Neural progenitor cell (in vitro differentiated cells): ENCODE results near the gene ESPN.

Source experiments
- EZH2 ChIP-seq: fragments of 200-600 bp; sonication (generic); IDR thresholded peaks from 2 replicates; pipeline ENCODE4 v1.6.1; 2017; ENCODE audit warnings: antibody characterized with exemption, mild to moderate bottlenecking, moderate library complexity
- TF ChIP-seq, protein P1 (sequence below): fragments of 200-600 bp; sonication (generic); IDR thresholded peaks from 2 replicates; pipeline ENCODE4 v1.5.1; 2017; ENCODE audit warnings: antibody characterized with exemption, mild to moderate bottlenecking

DNA sequence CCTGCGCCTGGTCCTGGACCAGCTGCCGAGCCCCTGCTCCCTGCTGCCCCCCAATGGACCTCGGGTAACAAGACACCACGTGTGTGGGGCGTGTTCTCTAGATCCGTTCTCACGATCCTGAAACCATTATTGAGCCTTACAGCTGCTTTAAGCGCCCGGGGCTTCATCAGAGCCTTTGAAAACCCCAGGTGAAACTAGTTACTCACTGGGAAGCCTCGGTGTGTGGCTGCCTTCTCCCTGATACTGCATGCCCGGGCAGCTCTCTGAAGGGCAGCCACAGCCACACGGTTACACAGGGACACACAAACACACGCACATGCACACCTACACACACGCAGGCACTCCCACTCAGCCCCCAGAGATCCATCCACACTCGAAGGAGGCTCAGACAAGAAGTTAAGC, 10.1 kb upstream of the ESPN start:
- TF ChIP-seq EZH2, result no peak
- TF ChIP-seq, protein P1, sequence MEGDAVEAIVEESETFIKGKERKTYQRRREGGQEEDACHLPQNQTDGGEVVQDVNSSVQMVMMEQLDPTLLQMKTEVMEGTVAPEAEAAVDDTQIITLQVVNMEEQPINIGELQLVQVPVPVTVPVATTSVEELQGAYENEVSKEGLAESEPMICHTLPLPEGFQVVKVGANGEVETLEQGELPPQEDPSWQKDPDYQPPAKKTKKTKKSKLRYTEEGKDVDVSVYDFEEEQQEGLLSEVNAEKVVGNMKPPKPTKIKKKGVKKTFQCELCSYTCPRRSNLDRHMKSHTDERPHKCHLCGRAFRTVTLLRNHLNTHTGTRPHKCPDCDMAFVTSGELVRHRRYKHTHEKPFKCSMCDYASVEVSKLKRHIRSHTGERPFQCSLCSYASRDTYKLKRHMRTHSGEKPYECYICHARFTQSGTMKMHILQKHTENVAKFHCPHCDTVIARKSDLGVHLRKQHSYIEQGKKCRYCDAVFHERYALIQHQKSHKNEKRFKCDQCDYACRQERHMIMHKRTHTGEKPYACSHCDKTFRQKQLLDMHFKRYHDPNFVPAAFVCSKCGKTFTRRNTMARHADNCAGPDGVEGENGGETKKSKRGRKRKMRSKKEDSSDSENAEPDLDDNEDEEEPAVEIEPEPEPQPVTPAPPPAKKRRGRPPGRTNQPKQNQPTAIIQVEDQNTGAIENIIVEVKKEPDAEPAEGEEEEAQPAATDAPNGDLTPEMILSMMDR, result peak; percentile 76
